Measurements from ENCODE around the gene SF3A2.

Gene SF3A2

GRCh38 chr19:2288818-2289713 is 52.4 kb downstream of the SF3A2 start:
- DNase-seq: no peak

GRCh38 chr19:2289714-2290435 is 53.3 kb downstream of the SF3A2 start:
- no peak for DNase-seq

- DNase-seq: no peak
Observed at GRCh38 chr19:2290441-2291184, 54.0 kb downstream of the SF3A2 start.

GRCh38 chr19:2291185-2291751 is 54.6 kb downstream of the SF3A2 start:
- peak in 1 of 56 donors; percentile 14 for DNase-seq

GRCh38 chr19:2294687-2295335 is 58.2 kb downstream of the SF3A2 start:
- DNase-seq: peak in 38 of 56 donors; percentile 12 to 81 (median 56)

- no peak for DNase-seq
Observed at GRCh38 chr19:2296141-2296540, 59.5 kb downstream of the SF3A2 start.

All from nucleus accumbens (tissue), 56 donors.